Measurements from ENCODE around the gene S100A3. TPM values are rescaled to one million over a fixed set of nuclear protein-coding genes. Genes with fewer than 3 reads are reported as not detected.
"Not testable (repeated sequence)": the region's sequence is repeated elsewhere in the genome, so short reads cannot be mapped to it uniquely, and the experiment has no call there.

Gene S100A3, protein sequence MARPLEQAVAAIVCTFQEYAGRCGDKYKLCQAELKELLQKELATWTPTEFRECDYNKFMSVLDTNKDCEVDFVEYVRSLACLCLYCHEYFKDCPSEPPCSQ
- total RNA-seq: 0.79 TPM
- long read RNA-seq: 0 reads

DNA sequence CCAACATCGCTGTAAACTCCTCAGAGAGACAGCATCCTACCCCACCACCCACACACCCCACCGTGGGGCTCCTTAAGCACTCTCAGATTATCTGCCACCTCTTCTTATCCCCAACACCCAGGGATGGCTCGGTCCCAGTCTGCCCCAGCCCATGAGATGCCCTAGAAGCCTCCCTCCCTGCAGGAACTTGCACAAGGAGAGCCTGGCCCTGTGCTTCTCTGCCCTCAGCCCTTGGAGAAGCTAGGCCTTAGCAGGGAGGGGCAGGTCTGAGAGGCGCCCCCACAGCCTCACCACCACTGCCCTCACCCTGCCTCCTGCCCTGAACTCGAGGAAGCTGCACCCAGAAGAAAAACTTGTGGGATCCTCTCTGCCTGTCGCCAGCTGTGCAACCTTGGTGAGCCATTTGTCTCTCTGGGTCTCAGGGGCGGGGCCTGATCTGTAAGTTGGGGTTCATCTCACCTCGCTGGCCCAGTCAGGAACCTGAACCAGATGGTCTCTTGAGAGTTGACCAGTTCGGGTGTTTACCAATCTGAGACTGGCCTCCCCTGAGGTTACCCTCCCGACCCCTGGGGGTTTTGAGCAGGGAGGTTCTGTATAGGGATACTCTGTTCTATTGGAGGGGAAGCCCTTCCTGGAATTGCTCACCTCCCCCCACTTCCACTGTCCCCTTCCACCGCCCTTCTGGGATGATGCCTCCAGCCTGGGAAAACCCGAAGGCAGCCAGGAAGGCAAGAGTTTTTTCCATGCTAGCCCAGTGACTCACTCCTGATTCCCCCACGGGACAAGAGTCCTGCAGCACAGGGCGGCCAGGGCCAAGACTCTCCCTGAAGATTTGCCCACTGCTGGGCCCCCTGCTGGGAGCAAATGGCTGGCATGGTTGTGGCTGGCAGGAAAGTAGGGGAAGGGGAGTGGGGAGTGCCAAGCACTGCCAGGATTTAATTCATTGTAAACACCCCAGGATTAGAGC, at the start of gene S100A3:
S100A3 (minus strand) TSS at position 537 of the 967 bp plus-strand sequence. CDS start 773 bp downstream, outside the sequence.
- ATAC-seq (peak; percentile 51), DNase-seq (peak; percentile 63)
- intact Hi-C loops (cut with micrococcal nuclease): no loop called here

DNA sequence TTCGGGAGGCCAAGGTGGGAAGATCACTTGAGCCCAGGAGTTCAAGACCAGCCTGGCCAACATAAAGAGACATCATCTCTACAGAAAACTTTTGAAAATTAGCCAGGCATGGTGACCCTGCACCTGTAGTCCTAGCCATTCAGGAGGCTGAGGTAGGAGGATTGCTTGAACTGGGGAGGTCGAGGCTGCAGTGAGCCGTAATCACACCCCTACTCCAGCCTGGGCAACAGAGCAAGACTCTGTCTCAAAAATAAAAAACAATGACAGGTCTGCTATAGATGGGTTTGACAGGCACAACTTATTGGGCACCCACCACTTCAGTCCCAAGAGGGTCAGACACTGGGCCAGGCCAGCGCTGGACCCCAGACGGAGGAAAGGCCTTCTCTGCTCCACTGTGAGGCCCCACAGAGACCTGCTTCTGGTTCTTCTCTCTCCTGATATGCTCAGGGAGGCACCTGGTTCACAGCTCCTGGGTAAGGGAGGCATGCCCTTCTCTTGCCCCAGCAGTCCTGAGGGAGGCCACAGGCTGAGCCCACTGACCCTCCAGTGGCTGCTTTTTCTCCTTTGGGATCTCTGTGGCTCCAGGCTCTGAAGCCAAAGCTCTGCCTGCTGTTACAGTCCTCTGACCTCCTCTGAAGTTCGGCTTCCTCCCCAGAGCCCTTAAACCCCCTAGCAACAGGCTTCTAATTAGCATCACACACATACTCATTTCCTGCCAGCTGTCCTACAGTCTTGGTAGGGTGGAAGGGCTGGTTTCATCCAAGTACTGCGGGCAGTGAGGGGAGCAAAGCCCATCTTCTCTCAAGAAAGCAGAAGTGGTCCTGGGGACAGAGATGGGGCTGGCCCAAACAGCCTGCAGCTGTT, 49.5 kb upstream of the S100A3 start:
- DNase-seq: no peak
- ATAC-seq: peak; percentile 53
- intact Hi-C loops (cut with micrococcal nuclease): no loop called here

DNA sequence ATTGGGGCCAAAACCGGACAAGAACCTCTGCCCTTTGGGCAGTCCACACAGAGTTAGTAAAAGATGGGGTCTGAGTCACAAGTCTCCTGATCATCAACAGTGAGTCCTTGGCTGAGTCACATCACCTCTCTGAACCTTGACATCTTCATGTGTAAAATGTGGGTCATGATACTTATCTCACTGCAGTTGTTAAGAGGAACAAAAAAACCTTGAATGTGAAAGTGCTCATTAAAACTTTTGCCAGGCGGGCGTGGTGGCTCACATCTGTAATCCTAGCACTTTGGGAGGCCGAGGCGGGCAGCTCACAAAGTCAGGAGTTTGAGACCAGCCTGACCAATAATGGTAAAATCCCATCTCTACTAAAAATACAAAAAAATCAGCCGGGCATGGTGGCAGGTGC, 48.1 kb upstream of the S100A3 start:
- ATAC-seq: no peak
- intact Hi-C loops (cut with micrococcal nuclease): no loop called here
- DNase-seq: no peak

DNA sequence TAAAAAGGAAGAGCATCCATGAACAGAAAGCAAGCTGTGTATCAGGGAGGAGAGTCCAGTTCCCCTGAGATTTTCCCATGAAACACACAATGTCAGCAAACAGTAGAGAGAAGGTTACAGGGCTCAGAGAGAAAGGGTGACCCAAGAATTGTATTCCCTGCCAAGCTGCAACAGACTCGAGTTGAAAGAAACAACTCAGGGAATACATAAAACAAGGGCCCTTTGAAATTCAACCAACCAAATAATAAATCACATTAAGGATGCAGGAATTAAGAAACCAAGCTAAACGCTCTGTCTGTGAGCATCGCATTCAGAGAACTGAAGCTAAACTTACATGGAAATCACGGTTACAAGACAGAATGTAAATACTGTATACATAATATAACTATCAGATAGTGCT, 43.7 kb upstream of the S100A3 start:
- no peak for ATAC-seq
- intact Hi-C loops (cut with micrococcal nuclease): no loop called here
- DNase-seq: no peak

DNA sequence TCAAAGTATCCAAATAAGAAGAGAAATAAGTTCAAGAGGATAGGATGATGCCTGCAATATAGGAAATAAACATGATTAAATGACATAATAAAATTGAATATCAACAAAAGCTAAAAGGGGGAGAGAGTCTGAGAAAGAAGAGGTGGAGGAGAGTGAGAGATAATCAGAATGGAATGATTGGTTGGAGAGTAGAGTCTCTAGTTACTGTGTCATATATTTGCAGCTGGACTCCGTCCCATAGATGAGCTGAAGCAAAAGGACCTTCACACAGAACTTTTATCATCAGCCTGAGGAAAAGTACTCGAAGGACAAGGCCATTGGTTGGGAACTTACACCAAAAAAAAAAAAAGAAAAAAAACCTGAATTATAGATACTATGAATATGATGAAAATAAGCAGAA, 39.4 kb upstream of the S100A3 start:
- no peak for ATAC-seq
- intact Hi-C loops (cut with micrococcal nuclease): no loop called here
- no peak for DNase-seq

DNA sequence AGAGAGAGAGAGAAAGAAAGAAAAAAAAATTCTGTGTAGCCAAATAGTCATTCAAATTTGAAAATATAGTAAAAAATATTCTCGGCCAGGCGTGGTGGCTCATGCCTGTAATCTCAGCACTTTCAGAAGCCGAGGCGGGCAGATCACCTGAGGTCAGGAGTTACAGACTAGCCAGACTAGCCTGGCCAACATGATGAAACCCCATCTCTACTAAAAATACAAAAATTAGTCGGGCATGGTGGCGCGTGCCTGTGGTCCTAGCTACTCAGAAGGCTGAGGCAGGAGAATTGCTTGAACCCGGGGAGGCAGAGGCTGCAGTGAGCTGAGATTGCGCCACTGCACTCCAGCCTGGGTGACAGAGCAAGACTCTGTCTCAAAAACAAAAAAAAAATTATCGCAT, 39.0 kb upstream of the S100A3 start:
- ATAC-seq; DNase-seq; intact Hi-C loops (cut with micrococcal nuclease): not testable (repeated sequence)

DNA sequence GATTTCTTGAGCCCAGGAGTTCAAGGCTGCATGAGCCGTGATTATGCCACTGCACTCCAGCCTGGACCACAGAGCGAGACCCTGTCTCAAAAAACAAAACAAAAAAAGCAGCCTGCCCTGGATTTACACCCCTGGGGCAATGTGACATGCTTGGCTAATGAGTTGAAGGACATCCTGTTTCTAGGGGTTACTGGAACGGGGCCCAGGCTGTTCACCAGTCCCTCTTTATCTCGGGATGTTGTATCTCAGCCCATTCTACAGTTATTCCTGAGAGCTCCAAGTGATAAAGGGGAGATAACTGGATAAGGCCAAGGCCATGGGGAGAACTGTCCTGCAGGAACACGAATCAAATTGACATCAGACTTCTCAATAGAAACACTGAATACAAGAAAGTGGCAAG, 38.3 kb upstream of the S100A3 start:
- intact Hi-C loops (cut with micrococcal nuclease): no loop called here
- DNase-seq (no peak), ATAC-seq (peak; percentile 71)

DNA sequence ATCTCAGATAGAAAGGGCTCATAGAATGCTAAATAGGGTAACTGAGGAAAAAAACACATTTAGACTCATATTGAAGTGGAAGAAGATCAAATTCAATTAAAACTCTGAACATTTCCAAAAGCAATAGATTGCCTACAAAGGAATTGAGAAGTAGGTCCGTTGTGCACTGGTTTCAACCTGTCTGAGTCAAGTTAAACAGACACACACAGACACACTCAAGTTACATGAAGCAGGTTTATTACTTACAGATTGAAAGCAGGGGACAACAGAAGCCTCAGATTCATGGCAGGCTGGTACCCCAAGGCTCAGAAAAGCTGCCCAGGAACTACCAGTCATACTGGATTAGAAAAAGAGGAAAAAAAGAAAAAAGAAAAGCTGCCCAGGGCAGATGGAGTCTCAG, 37.3 kb upstream of the S100A3 start:
- no peak for ATAC-seq
- DNase-seq: no peak
- intact Hi-C loops (cut with micrococcal nuclease): no loop called here

DNA sequence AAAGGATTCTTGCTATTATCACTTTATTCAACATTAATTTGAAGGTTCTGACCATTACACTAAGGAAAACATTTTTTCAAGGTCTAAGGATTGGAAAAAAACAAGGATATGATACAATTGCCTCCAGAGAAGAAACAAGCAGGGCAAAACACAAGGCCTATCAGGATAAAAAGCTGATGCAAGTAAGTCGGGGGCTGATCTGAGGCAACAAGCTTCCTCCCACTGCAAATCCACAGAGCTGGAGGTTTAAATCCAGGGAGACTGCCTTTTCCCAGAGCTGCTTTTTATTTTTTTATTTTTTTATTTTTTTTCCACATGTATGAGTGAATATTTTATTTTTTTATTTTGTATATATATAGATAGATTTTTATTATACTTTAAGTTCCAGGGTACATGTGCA, 35.9 kb upstream of the S100A3 start:
- intact Hi-C loops (cut with micrococcal nuclease): no loop called here
- no peak for DNase-seq
- ATAC-seq: no peak

DNA sequence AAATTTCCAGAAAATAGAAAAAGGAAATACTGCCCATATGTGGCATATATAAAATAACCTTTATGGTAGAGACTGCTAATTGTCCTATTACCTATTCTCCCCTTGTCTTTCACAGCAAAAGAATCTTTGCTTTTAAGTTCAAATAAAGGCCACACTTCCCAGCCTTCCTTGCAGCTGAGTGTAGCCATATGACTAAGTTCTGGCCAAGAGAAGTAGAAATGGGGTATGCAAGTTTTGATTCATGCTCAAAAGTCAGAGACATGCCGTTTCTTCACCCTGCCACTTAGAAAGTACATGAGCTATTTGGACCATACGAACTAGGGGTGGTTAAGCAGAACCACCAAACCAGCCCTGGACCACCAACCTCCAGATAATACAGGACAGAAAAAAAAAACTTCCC, 34.9 kb upstream of the S100A3 start:
- DNase-seq: no peak
- ATAC-seq: no peak
- intact Hi-C loops (cut with micrococcal nuclease): no loop called here

DNA sequence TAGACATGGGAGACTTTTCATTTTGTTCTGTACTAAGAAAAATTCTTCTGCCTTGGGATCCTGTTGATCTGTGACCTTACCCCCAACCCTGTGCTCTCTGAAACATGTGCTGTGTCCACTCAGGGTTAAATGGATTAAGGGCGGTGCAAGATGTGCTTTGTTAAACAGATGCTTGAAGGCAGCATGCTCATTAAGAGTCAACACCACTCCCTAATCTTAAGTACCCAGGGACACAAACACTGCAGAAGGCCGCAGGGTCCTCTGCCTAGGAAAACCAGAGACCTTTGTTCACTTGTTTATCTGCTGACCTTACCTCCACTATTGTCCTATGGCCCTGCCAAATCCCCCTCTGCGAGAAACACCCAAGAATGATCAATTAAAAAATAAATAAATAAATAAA, 34.5 kb upstream of the S100A3 start:
- DNase-seq; intact Hi-C loops (cut with micrococcal nuclease); ATAC-seq: not testable (repeated sequence)

DNA sequence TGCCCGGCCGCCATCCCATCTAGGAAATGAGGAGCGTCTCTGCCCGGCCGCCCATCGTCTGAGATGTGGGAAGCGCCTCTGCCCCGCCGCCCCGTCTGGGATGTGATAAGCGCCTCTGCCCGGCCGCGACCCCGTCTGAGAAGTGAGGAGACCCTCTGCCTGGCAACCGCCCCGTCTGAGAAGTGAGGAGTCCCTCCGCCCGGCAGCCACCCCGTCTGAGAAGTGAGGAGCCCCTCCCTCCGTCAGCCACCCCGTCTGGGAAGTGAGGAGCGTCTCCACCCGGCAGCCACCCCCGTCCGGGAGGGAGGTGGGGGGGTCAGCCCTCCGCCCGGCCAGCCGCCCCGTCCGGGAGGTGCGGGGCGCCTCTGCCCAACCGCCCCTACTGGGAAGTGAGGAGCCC, 33.8 kb upstream of the S100A3 start:
- DNase-seq; intact Hi-C loops (cut with micrococcal nuclease); ATAC-seq: not testable (repeated sequence)

DNA sequence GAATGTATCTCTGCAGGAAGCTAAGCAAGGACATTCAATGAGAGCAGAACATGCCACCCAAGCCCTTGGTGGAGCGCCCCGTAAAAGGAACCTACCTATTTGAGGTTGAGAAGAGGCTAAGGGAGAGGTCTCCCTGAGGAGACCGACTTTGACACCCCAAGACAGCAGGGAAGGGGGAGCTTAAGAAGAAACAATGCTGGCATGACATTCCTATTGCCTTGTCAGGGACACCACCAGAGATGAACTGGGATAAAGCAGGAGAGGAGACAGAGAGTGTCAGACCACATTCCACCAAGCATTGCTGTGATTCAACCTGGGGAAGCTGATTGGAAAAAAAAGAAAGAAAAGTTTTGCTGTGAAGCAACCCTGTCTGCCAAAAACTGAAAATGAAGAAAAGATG, 29.9 kb upstream of the S100A3 start:
- no peak for ATAC-seq
- intact Hi-C loops (cut with micrococcal nuclease): no loop called here

DNA sequence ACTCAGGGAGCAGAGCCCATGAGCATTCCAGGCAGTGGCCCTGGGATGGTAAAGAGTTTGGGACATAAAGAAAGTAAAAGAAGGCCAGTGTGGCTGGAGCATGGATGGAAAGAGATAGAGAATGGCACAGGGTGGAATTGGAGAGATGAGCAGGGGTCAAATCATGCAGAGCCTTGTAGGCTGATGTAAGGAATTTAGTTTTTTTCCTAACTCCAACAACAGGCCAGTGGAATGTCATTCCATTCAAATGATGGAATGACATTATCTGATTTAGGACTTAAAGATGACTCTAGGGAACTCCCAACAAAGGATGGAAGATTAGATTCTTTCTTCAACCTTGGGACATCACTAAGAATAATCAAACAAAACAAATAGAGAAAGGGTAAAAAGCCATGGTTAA, 29.4 kb upstream of the S100A3 start:
- no peak for DNase-seq
- intact Hi-C loops (cut with micrococcal nuclease): no loop called here
- ATAC-seq: no peak

More for the DNA sequence above, 29.9 kb upstream of the S100A3 start:
- no peak for DNase-seq

DNA sequence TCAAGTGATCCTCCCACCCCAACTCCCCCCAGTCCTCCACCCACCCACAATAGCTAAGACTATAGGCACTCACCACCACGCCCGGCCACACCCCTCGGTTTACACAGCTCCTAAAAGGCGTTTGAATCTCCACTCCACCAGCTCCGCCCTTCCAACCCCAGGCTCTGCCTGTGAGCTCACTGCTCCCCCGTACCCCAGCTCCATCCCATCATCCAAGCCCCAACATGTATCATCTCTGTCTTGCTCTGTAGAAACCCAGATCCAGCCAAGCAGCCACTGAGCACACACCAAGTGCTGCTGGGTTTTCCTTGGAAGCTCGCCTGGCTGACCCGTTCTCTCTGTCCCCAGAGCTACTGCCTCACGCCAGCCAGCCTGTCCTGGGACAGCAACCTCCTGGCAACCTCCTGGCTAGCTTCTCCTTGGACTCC, 28.6 kb upstream of the S100A3 start:
- DNase-seq: no peak
- intact Hi-C loops (cut with micrococcal nuclease): no loop called here
- peak; percentile 28 for ATAC-seq

DNA sequence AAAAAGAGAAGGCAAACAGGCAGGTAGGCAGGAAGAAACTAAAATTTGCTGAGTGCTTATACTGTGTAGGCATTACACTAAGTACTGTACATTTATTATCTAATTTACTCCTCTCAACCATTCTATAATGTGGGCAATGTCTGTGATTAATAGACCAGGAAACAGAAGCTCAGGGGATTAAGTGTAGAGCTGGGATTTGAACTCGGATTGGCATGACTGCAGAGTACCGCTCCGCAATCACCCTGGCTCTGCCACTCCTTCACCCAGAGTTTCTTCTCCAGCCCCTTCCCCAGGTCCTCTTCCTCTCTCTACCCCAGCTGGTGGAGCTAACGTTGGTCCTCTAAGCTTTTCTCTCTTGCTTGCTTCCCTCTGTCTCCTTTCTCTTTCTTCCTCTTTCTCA, 28.1 kb upstream of the S100A3 start:
- intact Hi-C loops (cut with micrococcal nuclease): no loop called here
- no peak for DNase-seq
- ATAC-seq: no peak

DNA sequence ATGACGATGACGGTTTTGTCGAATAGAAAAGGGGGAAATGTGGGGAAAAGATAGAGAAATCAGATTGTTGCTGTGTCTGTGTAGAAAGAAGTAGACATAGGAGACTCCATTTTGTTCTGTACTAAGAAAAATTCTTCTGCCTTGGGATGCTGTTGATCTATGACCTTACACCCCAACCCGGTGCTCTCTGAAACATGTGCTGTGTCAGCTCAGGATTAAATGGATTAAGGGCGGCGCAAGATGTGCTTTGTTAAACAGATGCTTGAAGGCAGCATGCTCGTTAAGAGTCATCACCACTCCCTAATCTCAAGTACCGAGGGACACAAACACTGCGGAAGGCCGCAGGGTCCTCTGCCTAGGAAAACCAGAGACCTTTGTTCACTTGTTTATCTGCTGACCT, 26.4 kb upstream of the S100A3 start:
- intact Hi-C loops (cut with micrococcal nuclease); DNase-seq; ATAC-seq: not testable (repeated sequence)

DNA sequence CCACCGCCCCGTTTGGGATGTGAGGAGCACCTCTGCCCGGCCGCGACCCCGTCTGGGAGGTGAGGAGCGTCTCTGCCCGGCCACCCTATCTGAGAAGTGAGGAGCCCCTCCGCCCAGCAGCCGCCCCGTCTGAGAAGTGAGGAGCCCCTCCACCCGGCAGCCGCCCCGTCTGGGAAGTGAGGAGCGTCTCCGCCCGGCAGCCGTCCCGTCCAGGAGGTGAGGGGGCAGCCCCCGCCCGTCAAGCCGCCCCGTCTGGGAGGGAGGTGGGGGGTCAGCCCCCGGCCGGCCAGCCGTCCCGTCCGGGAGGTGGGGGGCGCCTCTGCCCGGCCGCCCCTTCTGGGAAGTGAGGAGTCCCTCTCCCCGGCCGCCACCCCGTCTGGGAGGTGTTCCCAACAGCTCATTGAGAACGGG, 26.0 kb upstream of the S100A3 start:
- intact Hi-C loops (cut with micrococcal nuclease); DNase-seq; ATAC-seq: not testable (repeated sequence)

DNA sequence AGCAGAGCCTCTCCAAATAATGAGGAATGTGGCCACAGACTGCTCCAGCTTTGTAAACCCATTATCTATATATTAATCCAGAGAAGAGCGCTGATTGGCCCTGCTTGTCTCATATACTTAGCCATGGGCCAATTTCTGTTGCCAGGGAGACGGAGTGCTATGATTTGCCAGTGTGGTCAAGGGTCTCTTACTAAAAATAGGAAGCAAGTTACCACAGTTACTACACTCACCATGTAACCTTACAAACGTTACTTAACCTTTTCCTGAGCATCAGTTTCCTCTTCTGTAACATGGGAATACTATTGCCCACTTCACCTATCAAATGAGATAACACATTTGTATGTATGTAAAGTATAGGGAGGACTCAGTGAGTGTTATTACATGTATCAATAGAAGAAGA, 24.3 kb upstream of the S100A3 start:
- DNase-seq (no peak), ATAC-seq (no peak)
- intact Hi-C loops (cut with micrococcal nuclease): no loop called here

DNA sequence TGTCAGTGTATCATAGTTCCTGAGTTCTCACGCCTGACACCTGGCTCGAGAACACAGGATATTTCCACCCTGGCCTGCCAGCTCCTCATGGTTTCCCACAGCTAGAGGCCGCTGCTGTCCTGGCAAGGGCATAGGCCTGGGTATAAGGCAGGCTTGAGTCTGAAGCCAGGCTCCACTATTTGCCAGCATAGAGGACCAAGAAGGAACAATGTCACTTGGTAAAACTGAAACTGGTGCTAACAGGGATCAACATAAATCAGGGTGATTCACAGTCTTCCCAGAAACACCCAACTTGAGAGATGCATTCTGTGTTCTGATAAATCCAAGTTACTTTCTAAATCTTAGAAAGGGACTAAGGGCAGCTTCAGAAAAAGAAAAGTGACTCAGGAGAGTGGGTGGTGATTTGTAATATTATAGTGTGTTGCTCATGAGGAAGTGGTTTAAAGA, 23.5 kb upstream of the S100A3 start:
- ATAC-seq (peak; percentile 89), DNase-seq (peak; percentile 87)
- intact Hi-C loops (cut with micrococcal nuclease): no loop called here
